Esophagus mucosa (tissue), 1 donor: ENCODE data around the gene MAP1LC3B. TPM values are rescaled to one million over a fixed set of nuclear protein-coding genes. Genes with fewer than 3 reads are reported as not detected.

Experiments used
- total RNA-seq: library from RNA; stranded (reverse); gene quantifications from one replicate; pipeline ENCODE4 v1.2.4, GENCODE V29; 2023
- donor health status: DM: yes; HTN: yes; CAD: no.

MAP1LC3B gene
- total RNA-seq, 1 donor from 2014 or later = 29.8 TPM

Other genes with a start within 250 kb of the MAP1LC3B start
- gene C16orf95, start 74.9 kb upstream of the MAP1LC3B start, total RNA-seq = 6.5 TPM
- 16.9 TPM for gene FBXO31, start 8.6 kb upstream of the MAP1LC3B start, total RNA-seq
- gene ZCCHC14, start 100.7 kb downstream of the MAP1LC3B start, total RNA-seq = 11.4 TPM
- gene JPH3, start 210.2 kb downstream of the MAP1LC3B start, total RNA-seq = 0.16 TPM